ENCODE data around the gene OR11A1. TPM values are rescaled to one million over a fixed set of nuclear protein-coding genes. Genes with fewer than 3 reads are reported as not detected.

OR11A1 gene, protein sequence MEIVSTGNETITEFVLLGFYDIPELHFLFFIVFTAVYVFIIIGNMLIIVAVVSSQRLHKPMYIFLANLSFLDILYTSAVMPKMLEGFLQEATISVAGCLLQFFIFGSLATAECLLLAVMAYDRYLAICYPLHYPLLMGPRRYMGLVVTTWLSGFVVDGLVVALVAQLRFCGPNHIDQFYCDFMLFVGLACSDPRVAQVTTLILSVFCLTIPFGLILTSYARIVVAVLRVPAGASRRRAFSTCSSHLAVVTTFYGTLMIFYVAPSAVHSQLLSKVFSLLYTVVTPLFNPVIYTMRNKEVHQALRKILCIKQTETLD
- not detected for total RNA-seq

DNA sequence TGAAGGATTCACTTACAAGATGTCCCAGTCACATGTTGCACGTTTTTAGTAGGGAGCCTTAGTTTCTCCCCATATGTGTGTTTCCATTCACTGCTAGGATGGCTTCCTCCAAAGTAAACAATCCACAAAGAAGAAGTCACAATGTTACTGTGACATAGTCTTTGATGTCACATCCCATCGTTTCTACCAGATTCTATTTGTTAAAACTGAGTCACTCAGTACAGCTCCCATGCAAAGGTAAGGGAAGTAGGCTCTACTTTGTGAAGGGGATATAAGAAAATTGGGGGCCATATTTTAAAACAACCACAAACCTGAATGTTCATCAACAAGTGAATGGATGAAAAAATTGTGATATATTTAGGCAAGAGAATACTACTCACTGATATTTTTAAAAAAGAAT lies at the start of gene OR11A1, which contains the start of gene OR2H1:
Gene OR11A1 (minus strand): TSS at position 101 of the 400 bp plus-strand sequence. CDS start 29,430 bp downstream, outside the sequence.
Gene OR2H1 (plus strand): TSS at position 185 of the 400 bp plus-strand sequence. CDS start 4,615 bp downstream, outside the sequence.
- no peak for DNase-seq

- no peak for DNase-seq
Observed at GRCh38 chr6:29506446-29507067, 49.7 kb upstream of the OR11A1 start.

GRCh38 chr6:29505808-29506207 lies 48.9 kb upstream of the OR11A1 start:
- DNase-seq = no peak

GRCh38 chr6:29504961-29505360 lies 48.1 kb upstream of the OR11A1 start:
- DNase-seq = no peak

- DNase-seq = no peak
Observed at GRCh38 chr6:29502597-29502996, 45.7 kb upstream of the OR11A1 start.

DNA sequence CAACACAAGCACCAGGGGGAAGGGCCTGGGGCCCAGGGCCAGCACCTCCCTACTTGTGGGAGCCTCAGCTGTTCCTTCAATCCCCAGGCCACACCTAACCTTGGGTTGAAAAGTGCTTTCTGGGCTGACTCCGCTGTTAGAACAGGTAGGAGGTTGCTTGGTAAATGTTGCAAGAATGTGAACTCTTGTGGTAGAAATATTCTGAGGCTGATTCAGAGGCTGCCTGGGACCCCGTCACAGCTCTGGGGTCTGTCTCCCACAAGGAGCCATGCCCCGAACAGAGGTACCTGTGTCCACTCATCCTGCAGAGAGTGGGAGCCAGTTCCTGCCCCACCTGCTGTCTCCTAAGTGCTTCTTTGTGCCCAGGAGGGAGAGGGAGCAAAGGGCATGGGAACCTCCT lies 45.3 kb upstream of the OR11A1 start:
- no peak for DNase-seq

- DNase-seq = no peak
Observed at GRCh38 chr6:29501106-29501505, 44.2 kb upstream of the OR11A1 start.

GRCh38 chr6:29500594-29500993 lies 43.7 kb upstream of the OR11A1 start:
- no peak for DNase-seq

DNA sequence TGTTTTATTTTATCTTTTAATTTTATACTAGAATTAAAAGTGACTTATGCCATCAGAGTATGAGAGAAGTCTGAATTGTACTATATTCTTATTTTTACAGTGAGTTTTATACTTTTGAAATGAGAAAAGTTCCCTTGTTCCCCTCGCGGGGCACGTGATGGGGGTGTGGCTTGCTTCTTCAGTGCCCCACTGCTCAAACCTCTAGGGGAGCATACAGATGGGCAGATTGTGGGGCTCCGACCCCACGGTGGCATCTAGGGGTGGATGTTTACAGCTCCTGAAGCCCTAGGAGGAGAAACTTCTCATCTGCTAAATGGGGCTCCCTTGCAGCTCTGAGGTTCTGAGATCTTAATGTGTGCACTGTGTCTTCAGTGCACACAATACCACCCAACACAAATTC lies 42.8 kb upstream of the OR11A1 start:
- DNase-seq = no peak

DNA sequence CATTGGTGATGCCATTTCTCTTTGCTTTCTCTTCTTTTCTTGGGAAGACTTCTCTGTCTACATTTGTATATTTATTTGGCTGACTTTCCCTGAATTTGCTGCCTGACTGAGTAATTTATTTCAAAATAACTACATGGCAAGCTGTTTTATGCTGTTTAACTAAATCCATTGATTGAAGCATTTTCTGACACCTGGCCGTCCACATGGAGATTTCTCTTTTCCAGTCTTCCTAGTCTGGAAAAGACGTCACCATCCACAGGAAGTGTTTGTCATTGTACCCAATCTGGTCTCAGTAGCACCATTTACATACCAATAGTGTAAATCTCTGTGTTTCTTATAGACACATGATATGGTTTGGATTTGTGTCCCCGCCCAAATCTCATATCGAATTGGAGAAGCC lies 40.1 kb upstream of the OR11A1 start:
- no peak for DNase-seq

DNA sequence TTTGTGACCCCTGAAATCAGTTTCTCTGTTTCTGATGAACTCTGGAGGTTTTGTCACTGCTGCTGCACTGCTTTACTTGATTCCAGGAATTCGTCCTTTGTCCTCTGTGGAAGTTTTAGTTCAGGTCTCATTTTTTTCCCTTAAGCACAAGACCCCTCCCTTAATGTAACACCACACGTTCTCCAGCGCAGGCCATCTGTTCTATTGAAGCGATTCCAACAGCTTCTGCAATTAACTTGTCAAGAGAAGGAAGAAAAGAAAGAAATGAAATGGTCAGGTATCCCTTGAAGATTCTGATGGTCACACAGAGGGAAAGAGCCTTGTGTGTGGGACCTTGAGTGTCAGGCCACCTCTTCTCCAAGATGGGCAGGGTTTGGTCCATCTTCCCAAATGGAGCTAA lies 38.7 kb upstream of the OR11A1 start:
- DNase-seq = no peak

- DNase-seq = no peak
Observed at GRCh38 chr6:29494131-29494530, 37.3 kb upstream of the OR11A1 start.

DNA sequence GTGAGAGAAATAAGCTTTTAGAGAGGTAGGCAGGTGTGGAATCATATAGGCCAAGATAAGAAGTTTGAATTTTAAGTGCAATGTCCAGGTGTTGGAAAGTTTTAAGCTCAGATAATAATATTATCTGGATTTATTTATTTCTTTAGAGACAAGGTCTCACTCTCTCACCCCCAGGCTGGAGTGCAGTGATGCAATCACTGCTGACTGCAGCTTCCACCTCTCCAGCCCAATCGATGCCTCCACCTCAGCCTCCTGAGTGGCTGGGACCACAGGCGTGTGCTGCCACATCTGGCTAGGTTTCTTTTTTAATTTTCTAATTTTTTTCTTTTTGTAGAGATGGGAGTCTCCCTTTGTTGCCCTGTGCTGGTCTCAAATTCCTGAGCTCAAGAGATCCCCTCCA lies 36.4 kb upstream of the OR11A1 start:
- no peak for DNase-seq

- no peak for DNase-seq
Observed at GRCh38 chr6:29491574-29491973, 34.7 kb upstream of the OR11A1 start.

DNA sequence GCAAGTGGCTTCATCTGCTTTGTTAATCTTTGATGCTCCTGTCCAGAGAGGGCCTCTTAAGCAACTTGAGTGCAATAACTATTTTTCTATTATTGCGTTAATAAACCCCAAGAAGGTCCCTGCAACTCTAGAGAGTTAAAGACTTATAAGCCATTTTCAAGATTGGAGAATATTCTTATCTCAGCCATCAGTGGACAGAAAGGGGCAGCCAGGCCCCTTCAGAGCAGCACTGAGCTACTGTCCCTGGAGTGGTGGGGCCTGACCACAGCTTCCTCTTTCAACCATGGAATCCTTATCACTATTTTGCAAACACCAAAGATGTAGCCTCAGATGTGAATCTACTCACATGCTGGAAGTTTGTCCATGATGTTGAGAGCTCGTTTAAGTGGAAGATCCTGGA lies 33.7 kb upstream of the OR11A1 start:
- no peak for DNase-seq

- no peak for DNase-seq
Observed at GRCh38 chr6:29490055-29490454, 33.2 kb upstream of the OR11A1 start.

DNA sequence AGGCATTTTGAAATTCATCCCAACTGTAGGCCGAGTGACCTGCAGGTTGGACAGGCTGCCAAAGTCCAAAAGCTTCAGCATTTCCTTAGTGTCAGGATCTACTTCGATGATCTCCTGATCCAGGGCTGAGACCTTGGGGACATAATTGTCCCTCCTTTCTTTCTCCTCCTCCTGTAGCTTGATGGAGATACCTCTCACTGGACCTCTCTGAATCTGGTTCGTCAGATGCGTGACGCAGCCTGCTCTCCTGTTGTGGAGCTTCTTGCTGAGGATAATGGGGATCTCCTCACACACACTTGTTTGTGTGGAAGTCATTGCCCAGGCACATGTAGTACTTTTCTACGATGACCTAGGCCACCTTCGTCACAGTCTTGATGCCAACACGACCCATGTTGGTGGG lies 32.4 kb upstream of the OR11A1 start:
- DNase-seq = no peak

DNA sequence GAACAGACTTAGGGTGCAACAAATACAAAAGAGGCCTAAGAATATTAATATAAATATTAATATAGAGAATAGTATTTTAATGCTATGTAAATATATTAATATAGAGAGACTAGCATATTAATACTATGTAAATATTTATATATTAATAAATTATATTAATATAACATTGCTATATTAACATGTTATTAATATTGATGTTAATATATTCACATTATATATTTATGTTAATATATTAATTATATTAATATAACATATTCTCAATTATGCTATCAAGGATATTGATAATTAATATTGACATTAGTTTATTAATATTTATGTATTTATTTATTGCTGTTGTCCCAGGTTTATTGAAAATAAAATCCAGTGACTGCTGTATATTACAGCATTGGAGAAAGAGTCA lies 32.0 kb upstream of the OR11A1 start:
- DNase-seq = no peak

DNA sequence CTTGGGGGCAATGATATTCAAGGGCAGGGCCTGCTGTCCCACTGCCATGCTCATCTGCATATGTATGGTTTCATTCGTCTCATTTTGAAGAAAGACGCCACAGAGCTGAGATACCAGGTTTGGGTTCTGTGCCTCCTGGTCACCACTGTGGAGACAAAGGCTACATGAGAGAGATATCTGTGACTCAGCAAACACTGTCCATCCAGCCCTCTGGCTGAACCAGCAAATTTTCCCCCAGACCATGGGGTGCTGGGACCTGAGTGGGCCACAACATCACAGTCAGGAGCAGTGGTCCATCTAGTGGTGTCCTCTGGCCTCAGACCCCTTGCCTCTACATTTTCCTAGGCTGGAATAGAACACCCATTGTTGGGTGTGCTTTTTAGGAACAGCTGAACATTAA lies 30.8 kb upstream of the OR11A1 start, which contains the start of gene MAS1L:
Gene MAS1L (minus strand): TSS at position 297 of the 400 bp plus-strand sequence. CDS start 54 bp downstream, at position 243.
- no peak for DNase-seq

GRCh38 chr6:29487131-29487530 lies 30.3 kb upstream of the OR11A1 start:
- no peak for DNase-seq

GRCh38 chr6:29486577-29486976 lies 29.7 kb upstream of the OR11A1 start:
- DNase-seq = no peak

DNA sequence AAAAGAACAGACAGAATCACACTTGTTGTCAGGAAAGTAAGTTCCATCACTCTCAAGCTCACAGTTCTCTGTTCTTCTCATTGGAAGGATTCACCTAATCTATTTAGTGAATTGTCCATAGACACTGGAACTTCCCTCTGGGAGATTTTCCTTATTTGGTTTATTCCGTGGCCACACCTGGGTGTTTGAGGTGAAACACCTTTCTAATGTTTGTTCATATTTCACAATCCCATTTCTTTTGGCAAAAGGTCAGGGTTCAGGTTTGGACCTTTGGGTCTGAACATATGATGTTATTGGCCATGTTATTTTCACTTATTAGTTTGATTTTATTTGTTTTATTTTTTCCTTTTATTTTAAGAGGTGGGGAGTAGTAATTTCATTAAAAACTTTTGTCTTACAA lies 26.9 kb upstream of the OR11A1 start:
- DNase-seq = no peak

DNA sequence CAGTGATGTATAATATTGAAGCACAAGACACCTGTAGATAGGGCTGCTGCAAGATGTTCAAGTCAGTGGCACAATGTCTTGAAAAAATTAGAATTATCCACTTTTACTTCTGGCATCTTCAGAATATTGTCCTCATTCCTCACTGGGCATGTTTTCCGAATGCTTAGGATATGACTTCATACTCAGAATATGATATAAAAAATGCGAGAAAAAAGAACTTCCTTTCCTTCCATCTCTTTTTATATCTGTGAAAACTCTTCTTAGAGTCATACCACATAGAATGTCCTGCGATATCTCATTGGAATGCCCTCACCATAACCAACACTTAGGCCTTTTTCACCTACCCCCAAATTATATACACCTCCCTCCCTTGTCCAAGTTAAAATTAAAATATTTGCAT lies 26.3 kb upstream of the OR11A1 start:
- DNase-seq = no peak

DNA sequence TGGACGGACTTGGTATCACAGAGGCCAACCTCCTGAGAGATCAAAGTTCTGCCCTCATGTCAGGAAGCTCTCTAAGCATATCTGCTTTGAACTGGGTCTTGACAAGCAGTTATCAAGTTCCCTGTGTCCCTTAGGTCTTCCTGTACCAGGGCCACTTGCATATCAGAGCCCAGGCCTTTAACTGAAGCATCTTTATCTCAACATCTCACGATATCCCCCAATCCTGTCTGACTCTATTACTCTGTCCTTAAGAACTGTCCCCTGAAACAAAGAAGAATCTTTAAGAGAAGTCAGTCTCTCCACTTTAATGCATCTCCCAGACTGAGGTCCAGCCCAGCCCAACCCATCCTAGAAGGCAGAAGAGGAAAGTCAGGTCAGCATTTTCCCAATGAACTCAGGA lies 22.7 kb upstream of the OR11A1 start:
- DNase-seq = no peak

Data from effector CD4-positive, alpha-beta T cell (primary cell).